Astrocyte of the cerebellum (primary cell): Measurements from ENCODE around the gene ST7L.

ENCODE experiments used
- DNase-seq: peaks from one replicate; pipeline ENCODE4 v3.0.0-alpha.2; 2011; ENCODE audit warnings: low read depth
- H3K4me3 ChIP-seq: 2 replicates; pipeline ENCODE4 v1.5.1; 2011; ENCODE audit warnings: mild to moderate bottlenecking, low read depth, low read length, moderate library complexity
- in situ Hi-C: cut with HindIII; loops from 2 replicates; pipeline ENCODE4 v1.10.0; 2017; ENCODE audit warnings: low sequenced_read_pairs
- TF ChIP-seq, protein P1 (sequence below): IDR thresholded peaks from 2 replicates; pipeline ENCODE4 v1.5.1; 2012; ENCODE audit warnings: low read length, low read depth, moderate library complexity, mild to moderate bottlenecking; ENCODE audit errors: missing control alignments

ST7L gene

DNA sequence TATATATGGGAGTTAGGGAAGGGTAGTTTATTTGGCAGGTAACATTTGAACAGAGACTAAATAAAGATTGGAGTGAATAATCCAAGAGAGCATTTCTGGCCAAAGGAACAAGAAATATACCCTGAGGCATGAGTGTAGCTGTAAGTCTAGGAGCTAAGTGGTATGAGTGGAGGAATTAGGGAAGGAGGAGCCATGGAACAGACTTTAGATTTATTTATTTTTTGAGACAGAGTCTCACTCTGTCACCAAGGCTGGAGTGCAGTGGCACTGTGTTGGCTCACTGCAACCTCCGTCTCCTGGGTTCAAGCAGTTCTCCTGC lies 19.1 kb upstream of the ST7L start:
- DNase-seq = no peak
- no peak overlapping the region for H3K4me3 ChIP-seq
- TF ChIP-seq, protein P1, sequence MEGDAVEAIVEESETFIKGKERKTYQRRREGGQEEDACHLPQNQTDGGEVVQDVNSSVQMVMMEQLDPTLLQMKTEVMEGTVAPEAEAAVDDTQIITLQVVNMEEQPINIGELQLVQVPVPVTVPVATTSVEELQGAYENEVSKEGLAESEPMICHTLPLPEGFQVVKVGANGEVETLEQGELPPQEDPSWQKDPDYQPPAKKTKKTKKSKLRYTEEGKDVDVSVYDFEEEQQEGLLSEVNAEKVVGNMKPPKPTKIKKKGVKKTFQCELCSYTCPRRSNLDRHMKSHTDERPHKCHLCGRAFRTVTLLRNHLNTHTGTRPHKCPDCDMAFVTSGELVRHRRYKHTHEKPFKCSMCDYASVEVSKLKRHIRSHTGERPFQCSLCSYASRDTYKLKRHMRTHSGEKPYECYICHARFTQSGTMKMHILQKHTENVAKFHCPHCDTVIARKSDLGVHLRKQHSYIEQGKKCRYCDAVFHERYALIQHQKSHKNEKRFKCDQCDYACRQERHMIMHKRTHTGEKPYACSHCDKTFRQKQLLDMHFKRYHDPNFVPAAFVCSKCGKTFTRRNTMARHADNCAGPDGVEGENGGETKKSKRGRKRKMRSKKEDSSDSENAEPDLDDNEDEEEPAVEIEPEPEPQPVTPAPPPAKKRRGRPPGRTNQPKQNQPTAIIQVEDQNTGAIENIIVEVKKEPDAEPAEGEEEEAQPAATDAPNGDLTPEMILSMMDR = no peak
- in situ Hi-C loops = no loop called here

DNA sequence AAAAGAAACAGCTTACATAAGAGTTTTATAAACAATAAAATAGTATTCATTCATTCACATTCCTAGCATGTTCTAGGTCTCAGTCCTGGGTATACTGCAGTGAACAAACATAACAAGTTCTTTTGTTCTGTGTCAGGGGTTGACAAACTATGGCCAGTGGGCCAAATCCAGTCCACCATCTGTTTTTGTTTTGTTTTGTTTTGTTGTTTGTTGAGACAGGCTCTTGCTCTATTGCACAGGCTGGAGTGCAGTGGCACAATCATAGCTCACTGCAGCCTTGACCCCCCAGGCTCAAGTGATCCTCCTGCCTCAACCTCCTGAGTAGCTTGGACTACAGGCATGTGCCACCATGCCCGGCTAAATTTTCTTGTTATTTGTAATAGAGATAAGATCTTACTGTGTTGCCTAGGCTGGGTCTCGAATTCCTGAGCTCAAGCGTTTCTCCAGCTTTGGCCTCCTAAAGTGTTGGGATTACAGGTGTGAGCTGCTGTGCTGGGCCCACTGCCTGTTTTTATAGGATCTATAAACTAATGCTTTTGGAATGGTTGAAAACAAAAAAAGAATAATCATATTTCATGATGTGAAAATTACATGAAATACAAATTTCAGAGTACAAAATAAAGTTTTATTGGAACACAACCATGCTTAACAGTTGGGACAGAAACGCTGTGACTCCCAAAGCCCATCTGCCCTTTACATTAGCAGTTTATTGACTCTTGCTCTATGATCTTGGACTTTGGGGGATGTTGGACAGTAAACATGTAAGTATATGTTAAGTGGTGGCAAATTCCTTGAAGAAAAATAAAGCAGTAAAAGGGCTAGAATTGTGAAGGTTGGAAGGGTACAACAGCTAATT lies 18.5 kb upstream of the ST7L start:
- no peak for DNase-seq
- in situ Hi-C loops = no loop called here
- TF ChIP-seq, protein P1 = no peak
- H3K4me3 ChIP-seq = no peak overlapping the region

DNA sequence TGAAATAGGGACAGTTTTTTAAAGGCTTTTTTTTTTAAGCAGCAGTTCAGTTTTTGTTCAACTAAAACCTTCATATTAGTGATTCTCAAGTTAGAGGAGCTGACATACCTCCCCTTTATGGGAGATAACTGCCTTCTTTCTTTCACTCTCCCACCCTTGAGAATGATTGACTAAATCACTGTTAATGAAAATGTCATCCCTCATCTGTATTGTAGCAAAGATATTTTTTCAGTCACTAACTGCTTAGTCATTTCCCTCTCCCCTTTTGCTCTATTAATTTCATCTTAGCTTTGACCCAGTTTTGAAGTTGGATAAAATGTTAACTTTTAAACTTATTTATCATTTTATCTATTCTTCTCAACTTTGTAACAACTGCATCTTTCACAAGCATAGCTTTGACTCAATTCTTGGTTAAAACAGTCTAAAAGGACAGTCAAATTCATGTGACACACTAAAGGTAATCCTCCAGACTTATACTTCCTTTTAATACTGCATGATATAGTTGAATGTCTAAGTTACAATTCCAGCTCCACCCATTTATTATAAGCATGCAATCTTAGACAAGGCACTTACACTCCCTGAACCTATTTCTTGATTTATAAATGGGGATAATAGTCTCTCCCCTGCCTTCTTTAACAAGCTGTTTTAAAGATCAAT lies 17.8 kb upstream of the ST7L start:
- no peak overlapping the region for H3K4me3 ChIP-seq
- TF ChIP-seq, protein P1 = no peak
- in situ Hi-C loops = no loop called here
- no peak for DNase-seq

DNA sequence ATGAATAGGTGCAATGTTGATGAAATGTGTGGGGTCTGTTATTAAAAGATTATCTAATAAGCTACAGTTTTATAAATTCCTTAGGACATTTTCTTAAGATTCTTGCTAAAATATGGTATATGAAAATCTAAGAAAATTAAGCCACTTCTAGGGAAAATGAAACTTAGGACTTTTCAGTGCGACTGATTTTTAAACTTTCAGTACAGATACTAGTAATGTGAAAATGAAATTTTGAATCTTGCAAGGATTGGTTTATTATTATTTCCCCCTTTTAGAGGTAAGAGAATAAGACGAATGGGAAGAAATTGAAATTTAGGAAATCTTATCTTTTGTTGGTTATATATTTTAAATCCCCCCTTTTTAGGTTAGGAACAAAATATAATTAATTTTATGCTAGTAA lies 17.1 kb upstream of the ST7L start:
- in situ Hi-C loops = no loop called here
- no peak for DNase-seq
- TF ChIP-seq, protein P1 = no peak

DNA sequence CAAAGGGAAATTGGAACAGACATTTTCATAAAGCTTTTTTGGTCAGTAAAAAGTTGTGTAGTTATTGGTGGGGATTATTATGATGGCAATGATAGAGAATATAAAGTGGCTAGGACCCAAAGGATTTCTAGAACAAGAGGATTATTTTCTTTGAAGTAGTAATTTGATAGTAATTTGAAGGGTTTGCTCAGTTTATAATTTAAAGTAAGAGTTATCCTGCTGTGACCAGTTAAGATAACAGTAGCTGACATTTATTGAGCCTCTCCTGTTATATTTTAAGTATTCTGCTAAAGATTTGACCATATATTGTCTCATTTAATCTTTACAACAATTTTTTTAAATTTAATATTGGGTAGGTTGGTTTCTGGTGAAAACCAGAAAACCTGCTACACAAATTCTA lies 15.4 kb upstream of the ST7L start:
- H3K4me3 ChIP-seq = no peak overlapping the region
- TF ChIP-seq, protein P1 = no peak
- in situ Hi-C loops = no loop called here
- DNase-seq = no peak

More for the DNA sequence above, 17.1 kb upstream of the ST7L start:
- H3K4me3 ChIP-seq = no peak overlapping the region

DNA sequence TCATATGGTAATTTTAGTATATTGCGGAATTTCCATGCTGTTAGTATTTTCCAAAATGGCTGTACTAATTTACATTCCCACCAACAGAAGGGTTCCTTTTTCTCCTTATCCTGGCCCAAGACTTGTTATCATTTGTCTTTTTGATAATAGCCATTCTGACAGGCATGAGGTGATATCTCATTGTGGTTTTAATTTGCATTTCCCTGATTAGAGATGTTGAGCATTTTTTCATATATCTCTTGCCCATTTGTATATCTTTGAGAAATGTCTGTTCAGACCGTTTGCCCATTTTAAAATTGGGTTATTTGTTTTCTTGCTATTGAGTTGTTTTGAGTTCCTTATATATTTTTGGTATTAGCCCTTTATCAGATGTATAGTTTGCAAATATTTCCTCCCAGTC lies 14.7 kb upstream of the ST7L start:
- TF ChIP-seq, protein P1 = no peak
- in situ Hi-C loops = no loop called here
- no peak for DNase-seq
- H3K4me3 ChIP-seq = no peak overlapping the region
